Measurements from ENCODE around the gene ANKRD17.

ANKRD17 gene

DNA sequence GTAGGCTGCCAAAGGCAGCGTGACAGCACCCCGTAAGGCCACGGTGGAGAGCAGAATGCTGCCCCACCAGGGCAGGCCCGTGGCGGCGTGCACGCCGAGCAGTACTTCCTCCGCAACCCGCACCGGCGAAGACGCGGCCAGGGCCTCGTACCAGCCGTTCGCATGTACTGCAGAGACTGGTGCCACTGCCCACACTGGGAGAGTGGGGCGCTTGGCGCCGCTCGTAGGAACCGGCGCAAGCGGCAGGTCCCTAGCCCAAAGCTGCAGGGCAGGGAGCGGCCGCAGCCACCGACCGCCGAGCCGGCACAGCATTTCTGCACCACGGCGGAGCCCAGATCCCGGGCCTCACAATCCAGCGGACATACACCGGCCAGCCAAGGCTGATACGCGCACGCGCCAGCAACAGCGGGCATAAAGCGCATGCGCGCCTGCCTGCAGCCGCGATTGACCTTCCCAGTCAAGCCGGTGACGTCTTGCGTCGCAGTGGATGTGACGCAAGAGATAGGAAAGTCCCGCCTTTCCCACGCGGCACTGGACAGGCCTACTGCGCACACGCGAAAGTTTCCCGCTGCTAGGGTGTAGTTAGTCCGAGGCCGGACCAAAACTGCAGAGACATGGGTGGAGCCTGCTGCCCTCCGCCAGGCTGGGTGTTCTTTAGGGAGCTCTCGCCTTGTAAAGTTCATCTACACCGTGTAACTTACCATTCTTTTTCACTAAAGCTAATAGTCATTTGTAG is 189.1 kb downstream of the ANKRD17 start, which contains the start of gene COX18:
COX18 (minus strand) TSS at position 379 of the 736 bp plus-strand sequence; CDS start at position 312, 67 bp downstream.
- H3K4me3 ChIP-seq (replicated peaks; ENCODE audit: low read depth, low read length) = peak within 1 kb of the TSS; percentile 70
- DNase-seq (ENCODE audit: extremely low read depth, low read depth) = peak; percentile 90
- TF ChIP-seq, protein P1, sequence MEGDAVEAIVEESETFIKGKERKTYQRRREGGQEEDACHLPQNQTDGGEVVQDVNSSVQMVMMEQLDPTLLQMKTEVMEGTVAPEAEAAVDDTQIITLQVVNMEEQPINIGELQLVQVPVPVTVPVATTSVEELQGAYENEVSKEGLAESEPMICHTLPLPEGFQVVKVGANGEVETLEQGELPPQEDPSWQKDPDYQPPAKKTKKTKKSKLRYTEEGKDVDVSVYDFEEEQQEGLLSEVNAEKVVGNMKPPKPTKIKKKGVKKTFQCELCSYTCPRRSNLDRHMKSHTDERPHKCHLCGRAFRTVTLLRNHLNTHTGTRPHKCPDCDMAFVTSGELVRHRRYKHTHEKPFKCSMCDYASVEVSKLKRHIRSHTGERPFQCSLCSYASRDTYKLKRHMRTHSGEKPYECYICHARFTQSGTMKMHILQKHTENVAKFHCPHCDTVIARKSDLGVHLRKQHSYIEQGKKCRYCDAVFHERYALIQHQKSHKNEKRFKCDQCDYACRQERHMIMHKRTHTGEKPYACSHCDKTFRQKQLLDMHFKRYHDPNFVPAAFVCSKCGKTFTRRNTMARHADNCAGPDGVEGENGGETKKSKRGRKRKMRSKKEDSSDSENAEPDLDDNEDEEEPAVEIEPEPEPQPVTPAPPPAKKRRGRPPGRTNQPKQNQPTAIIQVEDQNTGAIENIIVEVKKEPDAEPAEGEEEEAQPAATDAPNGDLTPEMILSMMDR (IDR thresholded peaks at IDR 0.05; ENCODE audit: low read depth, low read length, missing control alignments) = no peak

DNA sequence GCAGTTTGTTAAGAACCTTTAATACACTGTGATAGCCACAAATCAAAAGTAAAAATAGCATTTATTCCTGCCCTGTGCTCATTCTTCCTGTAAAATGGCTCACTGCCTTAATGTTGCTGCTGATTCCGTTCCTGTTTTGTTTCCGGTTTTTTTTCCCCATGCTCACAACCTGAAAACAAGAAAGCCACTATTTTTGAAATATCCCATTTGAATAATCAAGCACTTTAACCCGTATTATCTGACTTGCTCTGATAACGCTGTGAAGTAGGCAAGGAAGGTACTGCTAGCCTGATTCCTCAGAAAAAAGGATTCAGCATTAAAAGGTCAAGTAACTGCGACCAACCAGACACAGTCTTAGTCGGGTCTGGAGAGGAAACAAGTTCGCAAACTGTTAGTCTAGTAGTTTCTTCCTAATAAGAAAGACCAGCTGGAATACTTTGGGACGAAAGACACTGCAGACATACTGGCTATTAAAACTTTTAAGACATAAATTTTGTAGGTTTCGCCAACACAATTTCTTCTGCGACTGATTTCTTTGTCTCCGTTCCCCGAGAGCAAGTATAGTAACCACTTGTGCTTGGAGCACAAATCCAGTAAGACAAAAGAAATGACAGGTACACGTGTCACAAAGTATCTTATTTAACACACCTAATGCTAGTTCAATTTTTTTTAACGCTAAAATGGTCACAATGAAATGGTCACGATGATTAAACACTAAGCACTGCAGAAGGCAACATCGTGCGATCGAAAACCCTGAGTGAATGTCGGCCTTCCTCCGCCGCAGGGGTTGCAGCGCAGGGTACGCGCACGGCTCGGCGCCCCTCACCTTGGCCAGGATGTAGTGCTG is 189.9 kb downstream of the ANKRD17 start:
- TF ChIP-seq, protein P1 (IDR thresholded peaks at IDR 0.05; ENCODE audit: low read depth, low read length, missing control alignments) = no peak
- H3K4me3 ChIP-seq (replicated peaks; ENCODE audit: low read depth, low read length) = peak overlapping the region; percentile 70
- DNase-seq (ENCODE audit: extremely low read depth, low read depth) = peak; percentile 10

DNA sequence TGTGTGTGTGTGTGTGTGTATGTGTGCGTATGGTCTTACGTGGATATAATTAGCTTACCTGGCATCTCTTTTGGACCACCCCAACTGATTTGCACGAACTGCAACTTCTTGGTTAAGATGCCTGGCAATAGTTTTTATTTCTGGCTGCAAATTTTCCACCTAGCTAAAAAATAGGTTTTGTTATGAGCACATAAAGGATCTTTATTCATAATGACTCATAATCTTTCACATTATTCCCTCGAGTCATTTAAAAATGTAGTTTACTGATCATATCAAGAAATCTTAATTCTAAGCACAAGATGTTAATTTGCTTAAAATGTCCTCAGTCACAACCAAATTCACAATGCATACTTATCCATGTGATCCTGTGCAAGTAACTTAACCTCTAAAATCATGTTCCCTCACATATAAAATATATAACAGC is 190.6 kb downstream of the ANKRD17 start:
- DNase-seq (ENCODE audit: extremely low read depth, low read depth) = no peak
- TF ChIP-seq, protein P1 (IDR thresholded peaks at IDR 0.05; ENCODE audit: low read depth, low read length, missing control alignments) = no peak
- peak overlapping the region; percentile 70 for H3K4me3 ChIP-seq (replicated peaks; ENCODE audit: low read depth, low read length)

DNA sequence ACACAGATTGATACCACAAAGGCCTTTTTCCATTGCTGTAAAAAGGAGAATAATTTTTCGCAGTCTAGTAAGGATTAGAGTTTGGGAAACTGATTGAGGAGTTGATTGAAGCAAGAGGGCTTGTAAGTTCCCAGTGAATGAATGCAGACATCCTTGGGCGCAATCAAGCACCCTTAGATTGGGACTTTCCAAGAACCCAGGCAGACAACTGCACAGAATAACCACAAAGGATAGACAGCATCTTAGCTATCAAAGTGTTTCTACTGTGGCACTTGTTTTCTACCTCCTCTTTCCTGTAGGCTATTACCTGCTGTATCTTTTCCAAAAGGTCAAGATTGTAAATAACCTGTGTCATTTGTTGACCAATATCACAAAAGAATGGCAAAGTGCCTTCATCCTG is 191.7 kb downstream of the ANKRD17 start:
- H3K4me3 ChIP-seq (replicated peaks; ENCODE audit: low read depth, low read length) = no peak overlapping the region
- no peak for DNase-seq (ENCODE audit: extremely low read depth, low read depth)
- TF ChIP-seq, protein P1 (IDR thresholded peaks at IDR 0.05; ENCODE audit: low read depth, low read length, missing control alignments) = no peak

DNA sequence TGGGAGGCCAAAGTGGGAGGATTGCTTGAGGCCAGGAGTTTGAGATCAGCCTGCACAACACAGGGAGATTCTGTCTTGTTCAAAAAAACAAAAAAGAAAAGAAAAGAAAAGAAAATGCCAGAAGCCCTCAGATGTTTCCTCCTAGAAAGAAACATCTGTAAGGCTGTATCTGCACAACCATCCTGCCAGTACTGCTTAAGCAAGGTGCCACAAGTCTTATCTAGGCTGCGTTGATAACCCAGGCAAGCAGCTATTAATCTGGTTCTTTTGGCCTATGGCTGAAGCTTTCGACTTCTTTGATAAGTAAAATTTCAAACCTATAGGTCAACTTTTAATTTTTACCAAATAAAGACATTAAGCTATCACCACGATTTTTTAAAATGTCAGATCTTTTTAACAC is 192.2 kb downstream of the ANKRD17 start:
- TF ChIP-seq, protein P1 (IDR thresholded peaks at IDR 0.05; ENCODE audit: low read depth, low read length, missing control alignments) = no peak
- no peak for DNase-seq (ENCODE audit: extremely low read depth, low read depth)
- no peak overlapping the region for H3K4me3 ChIP-seq (replicated peaks; ENCODE audit: low read depth, low read length)

DNA sequence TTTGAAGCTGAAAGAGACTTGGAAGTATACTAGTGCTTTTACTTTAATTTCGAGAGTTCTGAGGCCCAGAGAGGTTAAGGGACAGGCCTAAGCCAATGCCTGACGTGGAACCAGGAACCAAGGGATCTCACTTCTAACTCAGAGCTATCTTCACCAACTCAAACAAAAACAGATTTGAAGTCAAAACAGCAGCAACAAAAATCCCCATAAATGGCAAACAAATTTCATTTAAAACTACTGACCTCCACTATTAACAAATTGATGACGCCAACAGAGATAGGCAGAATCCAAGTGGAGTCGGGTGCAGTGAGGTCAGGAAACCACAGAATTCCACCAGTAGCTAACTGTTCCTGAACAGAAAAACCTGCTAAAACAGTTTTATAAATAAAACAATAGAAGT is 194.1 kb downstream of the ANKRD17 start:
- H3K4me3 ChIP-seq (replicated peaks; ENCODE audit: low read depth, low read length) = no peak overlapping the region
- no peak for DNase-seq (ENCODE audit: extremely low read depth, low read depth)
- TF ChIP-seq, protein P1 (IDR thresholded peaks at IDR 0.05; ENCODE audit: low read depth, low read length, missing control alignments) = no peak

Data from HFF-Myc (cell line).